ENCODE results near the gene INHBC. TPM values are rescaled to one million over a fixed set of nuclear protein-coding genes. Genes with fewer than 3 reads are reported as not detected.
"Not testable (repeated sequence)": the region's sequence is repeated elsewhere in the genome, so short reads cannot be mapped to it uniquely, and the experiment has no call there.

Gene INHBC
- polyA plus RNA-seq, 1 donor from 2014 or later = not detected

DNA sequence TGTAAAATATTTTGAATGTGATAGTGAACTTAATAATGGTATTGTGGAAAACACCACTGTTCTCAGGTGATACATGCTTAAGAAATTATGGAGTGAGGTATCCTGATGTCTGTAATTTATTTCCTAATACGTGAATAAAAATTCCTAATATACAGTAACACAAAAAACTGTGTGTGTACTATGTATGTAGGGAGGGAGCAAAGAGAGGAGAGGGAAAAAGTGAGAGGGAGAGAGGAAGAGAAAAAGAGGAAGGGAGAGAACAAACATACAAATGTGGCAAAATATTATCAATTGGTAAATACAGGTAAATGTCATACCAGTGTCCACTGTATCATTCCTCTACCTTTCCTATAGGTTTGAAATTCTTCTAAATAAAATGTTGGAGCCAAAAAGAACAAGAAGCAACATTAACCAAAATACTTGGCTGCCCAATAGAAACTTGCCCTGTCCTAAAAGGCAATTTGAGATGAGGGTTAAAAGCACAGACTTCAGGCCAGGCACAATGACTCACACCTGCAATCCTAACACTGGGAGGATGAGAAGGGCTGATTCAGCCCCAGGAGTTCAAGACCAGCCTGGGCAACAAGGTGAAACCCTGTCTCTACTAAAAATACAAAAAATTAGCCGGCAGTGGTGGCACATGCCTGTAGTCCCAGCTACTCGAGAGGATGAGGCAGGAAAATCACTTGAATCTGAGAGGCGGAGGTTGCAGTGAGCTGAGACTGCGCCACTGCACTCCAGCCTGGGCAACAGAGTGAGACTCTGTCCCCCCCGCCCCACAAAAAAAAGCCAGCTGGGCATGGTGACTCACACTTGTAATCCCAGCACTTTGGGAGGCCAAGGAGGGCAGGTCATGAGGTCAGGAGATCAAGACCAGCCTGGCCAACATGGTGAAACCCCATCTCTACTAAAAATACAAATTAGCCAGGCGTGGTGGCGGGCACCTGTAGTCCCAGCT, 18.3 kb upstream of the INHBC start:
- H3K27ac Mint-ChIP-seq = no peak overlapping the region
- no peak overlapping the region for H3K4me3 Mint-ChIP-seq

DNA sequence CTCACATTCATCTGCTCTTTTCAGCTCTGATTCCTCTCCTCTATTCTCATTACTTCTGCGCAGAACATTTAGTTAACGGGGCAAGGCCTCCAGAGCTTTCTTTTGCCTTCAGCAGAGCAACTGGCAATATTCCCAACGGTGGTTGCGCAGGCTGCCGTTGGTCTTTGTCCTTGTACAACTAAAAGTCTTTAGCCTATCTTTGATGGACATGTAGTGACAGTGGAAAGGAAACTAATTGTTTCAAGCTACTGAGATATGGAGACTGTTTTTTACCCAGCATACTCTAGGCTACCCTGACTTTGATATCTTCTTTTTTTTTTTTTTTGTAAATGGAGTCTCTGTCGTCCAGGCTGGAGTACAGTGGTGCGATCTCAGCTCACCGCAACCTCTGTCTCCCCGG, 16.3 kb upstream of the INHBC start:
- H3K9me3 Mint-ChIP-seq = no peaks in the 10 kb centered on the region
- H3K4me1 Mint-ChIP-seq = peaks cover 22 to 45% (median 36%) of the 10 kb centered on the region in 3 donors
- H3K36me3 Mint-ChIP-seq = peaks cover 3% of the 10 kb centered on the region
- H3K27ac Mint-ChIP-seq = no peak overlapping the region
- no peaks in the 10 kb centered on the region for H3K27me3 Mint-ChIP-seq
- H3K4me3 Mint-ChIP-seq = peak overlapping the region in 1 of 4 donors; percentile 22

More for the DNA sequence above, 18.3 kb upstream of the INHBC start:
- Mint-ChIP-seq H3K27me3 (no peaks in the 10 kb centered on the region), H3K36me3 (no peaks in the 10 kb centered on the region), H3K9me3 (no peaks in the 10 kb centered on the region), H3K4me1 (peaks cover 21 to 46% (median 33%) of the 10 kb centered on the region in 3 donors)

DNA sequence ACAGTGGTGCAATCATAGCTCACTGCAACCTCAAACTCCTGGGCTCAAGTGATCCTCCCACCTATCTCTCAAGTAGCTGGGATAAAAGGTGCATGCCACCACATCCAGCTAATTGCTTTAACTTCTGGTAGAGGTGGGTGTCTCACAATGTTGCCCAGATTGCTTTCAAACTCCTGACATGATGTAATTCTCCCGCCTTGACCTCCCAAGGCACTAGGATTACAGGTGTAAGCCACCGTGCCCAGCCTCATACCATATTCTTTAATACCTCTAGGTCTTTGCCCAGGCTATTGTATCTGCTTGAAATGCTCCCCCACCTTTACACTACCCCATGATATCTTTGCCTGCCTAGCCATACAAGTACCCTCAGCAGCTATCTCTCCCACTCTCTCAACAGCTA, 15.1 kb upstream of the INHBC start:
- Mint-ChIP-seq H3K36me3 (peaks cover 3% of the 10 kb centered on the region), H3K27ac (no peak overlapping the region), H3K4me3 (no peak overlapping the region)

DNA sequence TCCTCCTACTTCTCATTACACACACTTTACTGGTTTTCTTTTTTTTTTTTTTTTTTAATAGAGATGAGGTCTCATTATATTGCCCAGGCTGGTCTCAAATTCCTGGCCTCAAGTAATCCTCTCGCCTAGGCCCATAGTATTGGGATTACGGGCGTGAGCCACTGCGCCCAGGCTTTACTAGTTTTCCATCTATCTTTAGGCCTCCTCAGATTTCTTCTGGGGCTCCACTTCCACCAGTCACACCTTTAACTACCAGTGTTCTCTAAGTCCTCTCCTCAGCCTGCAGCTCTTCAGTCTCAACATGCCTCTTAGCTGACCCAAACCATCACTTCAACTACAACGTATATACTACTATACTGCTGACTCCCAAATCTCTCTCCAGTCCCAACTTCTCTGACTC, 14.1 kb upstream of the INHBC start:
- Mint-ChIP-seq H3K9me3 (peaks cover 0 to 2% (median 0%) of the 10 kb centered on the region in 3 donors), H3K36me3 (peaks cover 3% of the 10 kb centered on the region), H3K27me3 (no peaks in the 10 kb centered on the region), H3K4me1 (peaks cover 22 to 43% (median 35%) of the 10 kb centered on the region in 3 donors), H3K27ac (peak overlapping the region in 1 of 3 donors; percentile 31), H3K4me3 (no peak overlapping the region)

More for the DNA sequence above, 15.1 kb upstream of the INHBC start:
- Mint-ChIP-seq H3K9me3 (peaks cover 0 to 2% (median 0%) of the 10 kb centered on the region in 3 donors), H3K27me3 (no peaks in the 10 kb centered on the region), H3K4me1 (peaks cover 22 to 48% (median 38%) of the 10 kb centered on the region in 3 donors)

DNA sequence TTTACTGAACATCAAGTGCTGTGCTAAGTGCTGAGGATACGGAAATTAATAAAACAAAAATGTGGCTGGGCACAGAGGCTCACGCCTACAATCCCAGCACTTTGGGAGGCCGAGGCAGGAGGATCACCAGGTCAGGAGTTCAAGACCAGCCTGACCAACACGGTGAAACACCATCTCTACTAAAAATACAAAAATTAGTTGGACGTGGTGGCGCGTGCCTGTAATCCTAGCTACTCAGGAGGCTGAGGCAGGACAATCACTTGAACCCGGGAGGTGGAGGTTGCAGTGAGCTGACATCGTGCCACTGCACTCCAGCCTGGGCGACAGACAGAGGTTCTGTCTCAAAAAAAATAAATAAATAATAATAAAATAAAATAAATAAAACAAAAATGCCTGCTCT, 7.6 kb upstream of the INHBC start:
- peak overlapping the region in 1 of 3 donors; percentile 74 for H3K27ac Mint-ChIP-seq
- peaks cover 29 to 44% (median 31%) of the 10 kb centered on the region in 3 donors for H3K4me1 Mint-ChIP-seq
- H3K36me3 Mint-ChIP-seq, H3K9me3 Mint-ChIP-seq, H3K27me3 Mint-ChIP-seq: not testable (repeated sequence)
- peak overlapping the region in 1 of 4 donors; percentile 19 for H3K4me3 Mint-ChIP-seq

DNA sequence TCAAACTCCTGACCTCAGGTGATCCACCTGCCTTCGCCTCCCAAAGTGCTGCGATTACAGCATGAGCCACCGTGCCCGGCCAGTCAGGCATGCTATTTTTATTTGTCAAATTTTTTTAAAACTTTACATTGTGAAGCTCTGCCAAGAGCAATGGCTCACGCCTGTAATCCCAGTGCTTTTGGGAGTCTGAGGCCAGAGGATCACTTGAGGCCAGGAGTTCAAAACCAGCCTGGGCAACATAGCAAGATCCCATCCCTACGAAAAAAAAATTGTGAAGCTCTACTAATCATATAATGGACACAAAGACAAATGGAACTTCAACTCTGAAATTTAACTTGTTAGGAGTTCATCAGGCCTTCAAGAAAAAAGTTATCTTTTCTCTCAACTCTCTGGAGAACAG, 5.6 kb upstream of the INHBC start:
- Mint-ChIP-seq H3K27me3 (no peaks in the 10 kb centered on the region), H3K4me1 (peaks cover 26 to 37% (median 28%) of the 10 kb centered on the region in 3 donors), H3K27ac (peak overlapping the region; percentile 86 to 97 (median 93)), H3K36me3 (peaks cover 7% of the 10 kb centered on the region), H3K4me3 (peak overlapping the region; percentile 85 to 96 (median 90)), H3K9me3 (peaks cover 0 to 2% (median 0%) of the 10 kb centered on the region in 3 donors)

DNA sequence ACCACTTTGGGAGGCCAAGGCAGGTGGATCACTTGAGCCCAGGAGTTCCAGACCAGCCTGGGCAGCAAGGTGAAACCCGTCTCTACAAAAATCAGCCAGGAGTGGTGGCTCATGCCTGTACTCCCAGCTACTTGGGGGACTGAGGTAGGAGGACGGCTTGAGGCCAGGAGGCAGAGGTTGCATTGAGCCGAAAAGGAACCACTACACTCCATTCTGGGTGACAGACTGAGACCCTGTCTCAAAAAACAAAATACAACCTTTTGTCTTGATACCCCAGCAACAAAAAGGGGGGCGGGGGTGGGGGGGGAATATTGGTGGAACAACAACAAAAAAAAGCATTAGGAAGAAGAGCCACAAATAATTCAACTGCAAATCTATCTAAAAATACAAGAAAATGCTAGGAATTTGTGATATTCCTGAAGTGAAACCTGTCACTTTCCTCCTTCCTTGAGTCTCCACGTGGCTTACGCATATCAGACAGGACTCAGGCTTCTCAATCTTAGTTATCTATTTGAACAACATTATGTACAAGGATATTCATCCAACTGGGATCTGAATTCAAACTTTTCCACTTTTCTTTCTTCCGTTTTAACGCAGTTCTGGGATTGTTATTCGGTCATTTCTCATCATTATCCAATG, 5.0 kb upstream of the INHBC start:
- Mint-ChIP-seq H3K4me1 (peaks cover 21 to 35% (median 26%) of the 10 kb centered on the region in 3 donors), H3K36me3 (peaks cover 7% of the 10 kb centered on the region), H3K4me3 (peak overlapping the region; percentile 85 to 98 (median 95)), H3K27me3 (no peaks in the 10 kb centered on the region), H3K27ac (peak overlapping the region; percentile 93 to 99 (median 97)), H3K9me3 (no peaks in the 10 kb centered on the region)

DNA sequence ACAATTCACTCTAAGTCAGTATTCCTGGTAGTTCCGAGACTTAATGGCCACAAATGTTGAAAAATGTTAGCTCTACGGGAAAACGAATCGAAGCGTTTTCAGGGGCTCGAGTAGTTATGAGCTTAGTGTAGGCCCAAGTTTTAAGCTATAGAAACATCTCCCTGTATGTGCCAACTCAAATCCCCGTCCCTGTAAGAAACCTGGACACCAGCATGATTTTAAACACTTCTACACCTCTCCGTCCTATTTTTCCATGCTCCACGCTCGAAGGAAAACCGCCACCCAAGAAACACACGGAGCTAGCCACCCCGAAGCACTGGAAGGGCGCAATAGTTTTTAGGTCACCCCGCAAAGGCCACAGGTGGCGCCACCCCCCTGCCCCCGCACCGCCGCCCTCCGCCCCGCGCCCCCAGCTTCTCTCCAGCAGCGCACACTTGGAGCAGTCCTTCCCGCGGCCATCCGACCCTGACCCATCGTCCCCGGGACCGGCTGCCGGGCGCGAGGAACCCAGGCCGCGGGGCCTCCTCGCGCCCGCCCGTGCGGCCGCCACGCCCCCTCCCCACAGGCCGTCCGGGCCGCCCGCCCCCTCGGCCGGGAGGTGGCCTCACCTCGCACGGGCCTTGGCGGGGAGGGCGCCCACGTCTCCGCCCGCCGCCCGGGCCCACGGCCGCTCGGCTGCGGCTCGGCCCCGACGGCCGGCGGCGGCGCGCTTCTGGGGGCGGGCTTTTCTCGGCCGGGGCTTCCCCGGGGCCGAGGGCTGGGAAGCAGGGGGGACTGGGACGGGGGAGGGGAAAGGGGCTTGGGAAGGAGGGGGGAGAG, 4.3 kb upstream of the INHBC start:
- H3K4me1 Mint-ChIP-seq = peaks cover 21 to 34% (median 26%) of the 10 kb centered on the region in 3 donors

DNA sequence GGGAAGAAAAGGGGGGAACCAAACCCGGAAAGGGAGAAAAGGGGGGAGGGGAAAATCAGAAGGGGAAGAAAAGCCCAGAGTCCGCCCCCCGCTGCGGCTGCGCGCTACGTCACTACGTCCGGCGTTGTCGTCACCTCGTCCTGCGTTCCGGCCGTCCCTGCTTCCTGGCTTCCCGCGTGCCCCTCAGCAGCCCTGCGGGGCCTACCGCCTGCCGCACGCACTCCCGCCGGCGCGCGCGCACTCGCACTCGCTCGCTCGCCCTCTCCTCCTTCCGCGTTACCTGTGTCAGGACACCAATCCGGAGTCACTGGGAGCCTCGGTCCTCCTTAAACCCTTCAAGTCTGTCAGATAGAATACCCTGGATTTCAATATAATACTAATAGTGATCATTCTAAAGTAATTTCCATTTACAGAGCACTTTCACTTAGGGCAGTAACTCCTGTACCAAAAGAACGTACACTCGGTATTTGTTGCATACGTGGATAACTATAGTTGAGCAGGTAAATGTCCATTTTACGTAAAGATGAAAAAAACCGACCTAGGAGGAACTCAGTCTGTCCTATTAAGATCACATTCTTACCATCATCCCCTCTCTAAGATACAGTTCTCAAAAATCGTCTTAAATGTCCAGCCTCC, 3.5 kb upstream of the INHBC start, which contains the start of gene R3HDM2:
R3HDM2 (minus strand) TSS at position 113 of the 636 bp plus-strand sequence. CDS start 120,615 bp downstream, outside the sequence.
- Mint-ChIP-seq H3K27ac (peak within 1 kb of the TSS; percentile 99), H3K27me3 (no peaks in the 10 kb centered on the region), H3K36me3 (peaks cover 7% of the 10 kb centered on the region), H3K9me3 (no peaks in the 10 kb centered on the region), H3K4me3 (peak within 1 kb of the TSS; percentile 96 to 98 (median 96)), H3K4me1 (peaks cover 21 to 32% (median 26%) of the 10 kb centered on the region in 3 donors)

More for the DNA sequence above, 4.3 kb upstream of the INHBC start:
- H3K4me3 Mint-ChIP-seq = peak overlapping the region; percentile 96 to 98 (median 96)
- peaks cover 7% of the 10 kb centered on the region for H3K36me3 Mint-ChIP-seq
- no peaks in the 10 kb centered on the region for H3K27me3 Mint-ChIP-seq
- H3K27ac Mint-ChIP-seq = peak overlapping the region; percentile 99
- H3K9me3 Mint-ChIP-seq = no peaks in the 10 kb centered on the region

DNA sequence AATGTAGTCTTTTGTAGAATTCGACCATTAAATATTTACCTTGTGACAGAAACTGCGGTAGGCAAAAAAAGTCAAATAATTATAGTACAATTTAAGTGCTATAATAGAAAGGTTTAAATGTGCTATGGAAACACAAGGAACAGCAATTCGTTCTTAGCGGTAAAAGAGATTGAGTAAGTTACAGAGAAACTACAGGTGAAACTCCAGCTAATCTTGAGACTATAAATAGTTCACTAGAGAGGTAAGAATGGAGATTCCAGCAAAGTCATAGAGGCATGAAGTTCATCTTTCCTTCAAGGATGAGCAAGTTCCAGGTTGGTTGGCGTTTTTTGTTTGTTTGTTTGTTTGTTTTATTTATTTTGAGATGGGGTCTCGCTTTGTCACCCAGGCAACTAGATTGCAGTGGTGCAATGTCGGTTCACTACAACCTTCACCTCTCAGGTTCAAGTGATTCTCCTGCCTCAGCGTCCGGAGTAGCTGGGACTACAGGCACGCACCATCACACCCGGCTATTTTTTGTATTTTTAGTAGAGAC, 2.9 kb upstream of the INHBC start:
- Mint-ChIP-seq H3K4me3 (peak overlapping the region; percentile 89 to 96 (median 96)), H3K4me1 (peaks cover 21 to 26% (median 21%) of the 10 kb centered on the region in 3 donors), H3K27me3 (no peaks in the 10 kb centered on the region), H3K27ac (peak overlapping the region; percentile 99), H3K9me3 (no peaks in the 10 kb centered on the region), H3K36me3 (peaks cover 4% of the 10 kb centered on the region)

DNA sequence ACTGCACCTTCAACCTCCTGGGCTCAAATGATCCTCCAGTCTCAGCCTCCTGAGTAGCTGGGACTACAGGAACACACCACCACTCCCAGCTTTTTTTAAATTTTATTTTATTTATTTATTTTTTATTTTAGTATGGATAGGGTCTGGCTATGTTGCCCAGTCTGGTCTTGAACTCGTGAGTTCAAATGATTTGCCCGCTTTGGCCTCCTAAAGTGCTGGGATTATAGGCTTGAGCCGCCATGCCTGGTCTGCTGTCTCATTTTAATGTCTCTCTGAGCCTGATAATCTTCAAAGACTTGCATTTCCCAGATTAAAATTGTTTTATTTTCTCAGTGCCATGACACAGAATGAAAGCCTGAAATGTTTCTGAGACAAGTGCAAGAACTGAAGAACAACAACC, 1.2 kb upstream of the INHBC start:
- H3K9me3 Mint-ChIP-seq = no peaks in the 10 kb centered on the region
- no peak overlapping the region for H3K27ac Mint-ChIP-seq
- H3K36me3 Mint-ChIP-seq = no peaks in the 10 kb centered on the region
- no peaks in the 10 kb centered on the region for H3K27me3 Mint-ChIP-seq
- no peak overlapping the region for H3K4me3 Mint-ChIP-seq
- H3K4me1 Mint-ChIP-seq = peaks cover 18 to 22% (median 21%) of the 10 kb centered on the region in 3 donors

DNA sequence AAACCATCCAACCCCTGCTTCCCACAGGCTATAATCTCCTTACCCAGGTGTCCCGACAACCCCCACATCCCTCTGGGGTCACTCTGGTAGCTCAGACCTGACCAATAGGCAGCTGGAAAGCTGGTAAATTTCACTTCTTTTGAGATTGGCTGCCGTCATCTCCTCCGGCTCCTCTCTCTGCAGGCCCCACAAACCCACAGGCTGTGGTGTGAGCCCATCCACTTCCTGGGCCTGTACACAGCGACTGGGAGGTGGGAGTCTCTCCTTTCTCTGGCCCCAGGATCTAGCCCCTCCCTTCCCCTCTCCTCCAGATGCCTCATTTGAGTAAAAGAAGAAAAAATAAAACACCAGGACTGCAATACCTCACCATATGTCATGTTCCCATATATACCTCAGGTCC, 709 bp downstream of the INHBC start:
- H3K4me1 Mint-ChIP-seq = peaks cover 7 to 10% (median 8%) of the 10 kb centered on the region in 3 donors
- H3K4me3 Mint-ChIP-seq = peak overlapping the region in 1 of 4 donors; percentile 81
- H3K9me3 Mint-ChIP-seq = no peaks in the 10 kb centered on the region
- H3K27ac Mint-ChIP-seq = peak overlapping the region in 2 of 3 donors; percentile 67 to 92
- no peaks in the 10 kb centered on the region for H3K27me3 Mint-ChIP-seq
- no peaks in the 10 kb centered on the region for H3K36me3 Mint-ChIP-seq

DNA sequence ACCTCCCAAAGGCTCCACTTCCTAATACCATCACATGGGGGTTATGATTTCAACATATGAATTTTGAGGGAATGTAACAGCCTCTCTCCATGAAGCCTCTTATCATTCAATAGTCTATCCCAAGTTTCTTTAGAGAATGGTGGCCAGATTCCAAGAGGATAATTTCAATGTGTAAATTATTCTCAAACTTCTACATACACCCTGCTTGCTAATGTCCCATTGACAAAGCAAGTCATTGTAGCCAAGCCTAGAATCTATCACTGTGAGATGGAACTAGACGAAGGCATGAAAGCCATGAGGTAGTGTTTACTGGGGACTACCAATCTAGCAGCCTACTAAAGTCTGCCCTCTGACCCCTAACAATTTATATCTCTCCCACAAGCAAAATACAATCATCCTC, 3.8 kb downstream of the INHBC start:
- no peaks in the 10 kb centered on the region for H3K36me3 Mint-ChIP-seq
- H3K27me3 Mint-ChIP-seq = peaks cover 4% of the 10 kb centered on the region
- H3K4me3 Mint-ChIP-seq = no peak overlapping the region
- H3K27ac Mint-ChIP-seq = no peak overlapping the region
- H3K9me3 Mint-ChIP-seq = peaks cover 4 to 5% (median 5%) of the 10 kb centered on the region in 3 donors
- H3K4me1 Mint-ChIP-seq = no peaks in the 10 kb centered on the region
